GM12878 (cell line): ENCODE data around the gene CAMTA2. TPM values are rescaled to one million over a fixed set of nuclear protein-coding genes. Genes with fewer than 3 reads are reported as not detected.

Experiments used
- ESRRA ChIP-seq: IDR thresholded peaks from 2 replicates; pipeline ENCODE4 v1.6.1; 2012; ENCODE audit warnings: mild to moderate bottlenecking, low read length, improper control_type of control experiment
- HDAC2 ChIP-seq: fragments of 200-600 bp; sonication (generic); IDR thresholded peaks from 2 replicates; pipeline ENCODE4 v1.6.1; 2017
- KDM1A ChIP-seq: fragments of 200-600 bp; sonication (generic); IDR thresholded peaks from 2 replicates; pipeline ENCODE4 v1.6.1; 2016; ENCODE audit warnings: borderline replicate concordance
- MXI1 ChIP-seq: fragments of 150-350 bp; IDR thresholded peaks from 2 replicates; pipeline ENCODE4 v1.6.1; 2011; ENCODE audit warnings: low read depth, mild to moderate bottlenecking, inconsistent platforms, low read length, improper control_type of control experiment
- NBN ChIP-seq: fragments of 450-650 bp; IDR thresholded peaks from 2 replicates; pipeline ENCODE4 v1.6.1; 2016
- SIX5 ChIP-seq: IDR thresholded peaks from 2 replicates; pipeline ENCODE4 v1.6.1; 2011; ENCODE audit warnings: mild to moderate bottlenecking, low read depth, low read length, moderate library complexity; ENCODE audit not compliant: severe bottlenecking
- SMAD1 ChIP-seq: fragments of 450-650 bp; IDR thresholded peaks from 2 replicates; pipeline ENCODE4 v1.6.1; 2018; ENCODE audit warnings: mild to moderate bottlenecking, low read depth; ENCODE audit not compliant: partially characterized antibody
- SP1 ChIP-seq: IDR thresholded peaks from one replicate; pipeline ENCODE4 v1.6.1; 2011; ENCODE audit warnings: low read depth, low read length
- SRF ChIP-seq, 2 experiments: IDR thresholded peaks; 2 replicates each; pipeline ENCODE4 v1.6.1; 2011; ENCODE audit warnings: low read depth in 2 of 2, low read length in 2 of 2, mild to moderate bottlenecking in 1 of 2, moderate library complexity in 1 of 2
- SUPT20H ChIP-seq: IDR thresholded peaks from 2 replicates; pipeline ENCODE4 v1.6.1; 2011; ENCODE audit warnings: low read depth, mild to moderate bottlenecking, low read length, moderate library complexity, borderline replicate concordance; ENCODE audit not compliant: control insufficient read depth
- YBX1 ChIP-seq: fragments of 450-650 bp; IDR thresholded peaks from 2 replicates; pipeline ENCODE4 v1.6.1; 2016; ENCODE audit warnings: antibody characterized with exemption
- ZNF24 ChIP-seq: fragments of 450-650 bp; IDR thresholded peaks from 2 replicates; pipeline ENCODE4 v1.6.1; 2017; ENCODE audit warnings: antibody characterized with exemption, mild to moderate bottlenecking
- polyA plus RNA-seq, 11 experiments: library from polyadenylated mRNA; depleted of rRNA in 4 of 11; unstranded in 6 of 11; stranded (reverse) in 5 of 11; fragments of >200 nt; fragmentation: Nextera tagmentation in 4 of 11; fragmentation: Illumina TruSeq in 1 of 11; extraction: Ambion mirVana in 4 of 11; extraction: Trizol in 1 of 11; gene quantifications; 1 replicate in 1 of 11; 2 replicates in 10 of 11; pipeline versions ENCODE4 v1.2.1 to v1.2.3, GENCODE V29; 2011 to 2016; ENCODE audit warnings: inconsistent platforms in 2 of 11, missing spikeins in 2 of 11, low read depth in 1 of 11
- total RNA-seq, 4 experiments: library from RNA; depleted of rRNA in 3 of 4; stranded (reverse); fragments of >200 nt in 3 of 4; fragmentation: Illumina TruSeq in 1 of 4; extraction: Trizol in 1 of 4; gene quantifications; 2 replicates each; pipeline versions ENCODE4 v1.2.1 to v1.2.3, GENCODE V29; 2013 to 2021
- TF ChIP-seq, protein P1 (sequence below): fragments of 450-650 bp; IDR thresholded peaks from 2 replicates; pipeline ENCODE4 v1.6.1; 2017; ENCODE audit warnings: borderline replicate concordance
- TF ChIP-seq, protein P2 (sequence below): fragments of 450-650 bp; IDR thresholded peaks from 2 replicates; pipeline ENCODE4 v1.6.1; 2017; ENCODE audit warnings: low read depth, mild to moderate bottlenecking, moderate library complexity
- TF ChIP-seq, protein P3 (sequence below): fragments of 150-350 bp; IDR thresholded peaks from 2 replicates; pipeline ENCODE4 v1.6.1; 2016; ENCODE audit warnings: low read depth, low read length
- TF ChIP-seq, protein P4 (sequence below): fragments of 450-650 bp; IDR thresholded peaks from 2 replicates; pipeline ENCODE4 v1.6.1; 2017; ENCODE audit warnings: mild to moderate bottlenecking, low read depth, inconsistent platforms; ENCODE audit not compliant: poor library complexity, severe bottlenecking
- TF ChIP-seq, protein P5 (sequence below): fragments of 450-650 bp; formaldehyde crosslinking; IDR thresholded peaks from 2 replicates; pipeline ENCODE4 v1.4.0; 2022; ENCODE audit warnings: mild to moderate bottlenecking, moderate library complexity

CAMTA2 gene
- total and polyA plus RNA-seq, 10 of the 15 experiments (the other 5 are each of a cell fraction or from before 2014, with no cell fraction given), result 0.42 to 29.3 (median 11.2) TPM

DNA sequence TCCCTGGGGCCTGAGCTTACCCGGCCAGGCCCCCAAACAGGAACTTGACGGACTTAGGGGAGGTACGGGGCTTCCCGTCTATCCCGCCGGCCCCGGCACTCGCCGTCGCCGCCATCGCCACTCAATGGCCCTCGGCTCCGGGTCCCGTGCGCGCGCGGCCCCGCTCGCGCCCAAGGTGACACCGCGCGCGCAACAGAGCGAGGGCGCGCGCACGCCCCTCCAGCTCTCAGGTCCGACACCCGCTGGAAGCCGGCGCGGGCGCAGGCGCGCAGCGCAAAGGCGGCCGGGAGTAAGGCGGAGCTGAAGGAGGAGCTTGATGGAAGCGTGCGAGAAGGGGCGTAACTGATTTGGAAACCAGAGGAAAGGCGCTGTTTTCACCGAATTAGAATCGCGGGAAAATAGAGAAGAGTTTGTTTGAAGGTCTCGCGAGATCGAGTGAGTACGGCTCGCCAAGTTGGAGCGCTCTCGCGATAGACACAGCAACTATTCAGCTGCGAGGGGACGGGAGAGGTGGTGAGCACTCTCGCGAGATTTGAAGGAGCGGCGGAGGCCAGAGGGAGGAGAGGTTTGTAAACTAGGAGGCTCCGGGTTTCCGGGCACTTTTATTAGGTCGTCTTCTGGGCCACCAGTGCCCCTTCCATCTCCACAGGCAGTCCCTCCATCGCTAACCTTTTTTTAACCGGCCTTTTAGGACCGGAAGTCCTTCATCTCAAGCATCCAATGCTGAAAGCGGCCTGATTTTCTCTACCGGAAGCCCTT is 47.5 kb downstream of the CAMTA2 start, which contains the start of the genes RNF167 and SLC25A11 (continued):
- TF ChIP-seq SRF (IDR thresholded peaks at IDR 0.05; ENCODE audit: low read depth in 2 of 2, low read length in 2 of 2), result no peak
- peak; percentile 89 for TF ChIP-seq MXI1
- TF ChIP-seq, protein P1, sequence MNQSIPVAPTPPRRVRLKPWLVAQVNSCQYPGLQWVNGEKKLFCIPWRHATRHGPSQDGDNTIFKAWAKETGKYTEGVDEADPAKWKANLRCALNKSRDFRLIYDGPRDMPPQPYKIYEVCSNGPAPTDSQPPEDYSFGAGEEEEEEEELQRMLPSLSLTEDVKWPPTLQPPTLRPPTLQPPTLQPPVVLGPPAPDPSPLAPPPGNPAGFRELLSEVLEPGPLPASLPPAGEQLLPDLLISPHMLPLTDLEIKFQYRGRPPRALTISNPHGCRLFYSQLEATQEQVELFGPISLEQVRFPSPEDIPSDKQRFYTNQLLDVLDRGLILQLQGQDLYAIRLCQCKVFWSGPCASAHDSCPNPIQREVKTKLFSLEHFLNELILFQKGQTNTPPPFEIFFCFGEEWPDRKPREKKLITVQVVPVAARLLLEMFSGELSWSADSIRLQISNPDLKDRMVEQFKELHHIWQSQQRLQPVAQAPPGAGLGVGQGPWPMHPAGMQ, result peak; percentile 97
- peak; percentile 88 for TF ChIP-seq ESRRA
- TF ChIP-seq ZNF24, result peak; percentile 17; the same call in 1 of the 2 replicates
- no peak for TF ChIP-seq HDAC2
- TF ChIP-seq, protein P2, sequence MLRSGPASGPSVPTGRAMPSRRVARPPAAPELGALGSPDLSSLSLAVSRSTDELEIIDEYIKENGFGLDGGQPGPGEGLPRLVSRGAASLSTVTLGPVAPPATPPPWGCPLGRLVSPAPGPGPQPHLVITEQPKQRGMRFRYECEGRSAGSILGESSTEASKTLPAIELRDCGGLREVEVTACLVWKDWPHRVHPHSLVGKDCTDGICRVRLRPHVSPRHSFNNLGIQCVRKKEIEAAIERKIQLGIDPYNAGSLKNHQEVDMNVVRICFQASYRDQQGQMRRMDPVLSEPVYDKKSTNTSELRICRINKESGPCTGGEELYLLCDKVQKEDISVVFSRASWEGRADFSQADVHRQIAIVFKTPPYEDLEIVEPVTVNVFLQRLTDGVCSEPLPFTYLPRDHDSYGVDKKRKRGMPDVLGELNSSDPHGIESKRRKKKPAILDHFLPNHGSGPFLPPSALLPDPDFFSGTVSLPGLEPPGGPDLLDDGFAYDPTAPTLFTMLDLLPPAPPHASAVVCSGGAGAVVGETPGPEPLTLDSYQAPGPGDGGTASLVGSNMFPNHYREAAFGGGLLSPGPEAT, result peak; percentile 93
- peak; percentile 25 for TF ChIP-seq SIX5
- TF ChIP-seq, protein P3, sequence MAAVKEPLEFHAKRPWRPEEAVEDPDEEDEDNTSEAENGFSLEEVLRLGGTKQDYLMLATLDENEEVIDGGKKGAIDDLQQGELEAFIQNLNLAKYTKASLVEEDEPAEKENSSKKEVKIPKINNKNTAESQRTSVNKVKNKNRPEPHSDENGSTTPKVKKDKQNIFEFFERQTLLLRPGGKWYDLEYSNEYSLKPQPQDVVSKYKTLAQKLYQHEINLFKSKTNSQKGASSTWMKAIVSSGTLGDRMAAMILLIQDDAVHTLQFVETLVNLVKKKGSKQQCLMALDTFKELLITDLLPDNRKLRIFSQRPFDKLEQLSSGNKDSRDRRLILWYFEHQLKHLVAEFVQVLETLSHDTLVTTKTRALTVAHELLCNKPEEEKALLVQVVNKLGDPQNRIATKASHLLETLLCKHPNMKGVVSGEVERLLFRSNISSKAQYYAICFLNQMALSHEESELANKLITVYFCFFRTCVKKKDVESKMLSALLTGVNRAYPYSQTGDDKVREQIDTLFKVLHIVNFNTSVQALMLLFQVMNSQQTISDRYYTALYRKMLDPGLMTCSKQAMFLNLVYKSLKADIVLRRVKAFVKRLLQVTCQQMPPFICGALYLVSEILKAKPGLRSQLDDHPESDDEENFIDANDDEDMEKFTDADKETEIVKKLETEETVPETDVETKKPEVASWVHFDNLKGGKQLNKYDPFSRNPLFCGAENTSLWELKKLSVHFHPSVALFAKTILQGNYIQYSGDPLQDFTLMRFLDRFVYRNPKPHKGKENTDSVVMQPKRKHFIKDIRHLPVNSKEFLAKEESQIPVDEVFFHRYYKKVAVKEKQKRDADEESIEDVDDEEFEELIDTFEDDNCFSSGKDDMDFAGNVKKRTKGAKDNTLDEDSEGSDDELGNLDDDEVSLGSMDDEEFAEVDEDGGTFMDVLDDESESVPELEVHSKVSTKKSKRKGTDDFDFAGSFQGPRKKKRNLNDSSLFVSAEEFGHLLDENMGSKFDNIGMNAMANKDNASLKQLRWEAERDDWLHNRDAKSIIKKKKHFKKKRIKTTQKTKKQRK, result no peak
- no peak for TF ChIP-seq SUPT20H
- TF ChIP-seq, protein P4, sequence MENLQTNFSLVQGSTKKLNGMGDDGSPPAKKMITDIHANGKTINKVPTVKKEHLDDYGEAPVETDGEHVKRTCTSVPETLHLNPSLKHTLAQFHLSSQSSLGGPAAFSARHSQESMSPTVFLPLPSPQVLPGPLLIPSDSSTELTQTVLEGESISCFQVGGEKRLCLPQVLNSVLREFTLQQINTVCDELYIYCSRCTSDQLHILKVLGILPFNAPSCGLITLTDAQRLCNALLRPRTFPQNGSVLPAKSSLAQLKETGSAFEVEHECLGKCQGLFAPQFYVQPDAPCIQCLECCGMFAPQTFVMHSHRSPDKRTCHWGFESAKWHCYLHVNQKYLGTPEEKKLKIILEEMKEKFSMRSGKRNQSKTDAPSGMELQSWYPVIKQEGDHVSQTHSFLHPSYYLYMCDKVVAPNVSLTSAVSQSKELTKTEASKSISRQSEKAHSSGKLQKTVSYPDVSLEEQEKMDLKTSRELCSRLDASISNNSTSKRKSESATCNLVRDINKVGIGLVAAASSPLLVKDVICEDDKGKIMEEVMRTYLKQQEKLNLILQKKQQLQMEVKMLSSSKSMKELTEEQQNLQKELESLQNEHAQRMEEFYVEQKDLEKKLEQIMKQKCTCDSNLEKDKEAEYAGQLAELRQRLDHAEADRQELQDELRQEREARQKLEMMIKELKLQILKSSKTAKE, result peak; percentile 31
- no peak for TF ChIP-seq KDM1A
- TF ChIP-seq YBX1, result no peak
- no peak for TF ChIP-seq SP1
- TF ChIP-seq SMAD1, result peak; percentile 78
- TF ChIP-seq, protein P5, sequence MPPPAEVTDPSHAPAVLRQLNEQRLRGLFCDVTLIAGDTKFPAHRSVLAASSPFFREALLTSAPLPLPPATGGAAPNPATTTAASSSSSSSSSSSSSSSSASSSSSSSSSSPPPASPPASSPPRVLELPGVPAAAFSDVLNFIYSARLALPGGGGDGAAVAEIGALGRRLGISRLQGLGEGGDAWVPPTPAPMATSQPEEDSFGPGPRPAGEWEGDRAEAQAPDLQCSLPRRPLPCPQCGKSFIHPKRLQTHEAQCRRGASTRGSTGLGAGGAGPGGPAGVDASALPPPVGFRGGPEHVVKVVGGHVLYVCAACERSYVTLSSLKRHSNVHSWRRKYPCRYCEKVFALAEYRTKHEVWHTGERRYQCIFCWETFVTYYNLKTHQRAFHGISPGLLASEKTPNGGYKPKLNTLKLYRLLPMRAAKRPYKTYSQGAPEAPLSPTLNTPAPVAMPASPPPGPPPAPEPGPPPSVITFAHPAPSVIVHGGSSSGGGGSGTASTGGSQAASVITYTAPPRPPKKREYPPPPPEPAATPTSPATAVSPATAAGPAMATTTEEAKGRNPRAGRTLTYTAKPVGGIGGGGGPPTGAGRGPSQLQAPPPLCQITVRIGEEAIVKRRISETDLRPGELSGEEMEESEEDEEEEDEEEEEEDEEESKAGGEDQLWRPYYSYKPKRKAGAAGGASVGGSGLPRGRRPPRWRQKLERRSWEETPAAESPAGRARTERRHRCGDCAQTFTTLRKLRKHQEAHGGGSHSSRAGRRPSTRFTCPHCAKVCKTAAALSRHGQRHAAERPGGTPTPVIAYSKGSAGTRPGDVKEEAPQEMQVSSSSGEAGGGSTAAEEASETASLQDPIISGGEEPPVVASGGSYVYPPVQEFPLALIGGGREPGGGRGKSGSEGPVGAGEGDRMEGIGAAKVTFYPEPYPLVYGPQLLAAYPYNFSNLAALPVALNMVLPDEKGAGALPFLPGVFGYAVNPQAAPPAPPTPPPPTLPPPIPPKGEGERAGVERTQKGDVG (CRISPR knock-in tag), result no peak
- peak; percentile 66 for TF ChIP-seq NBN
